ENCODE measurements around the gene PEX16.
A peak's percentile ranks its signal among the peaks of the same experiment; 100 is the strongest.

Gene PEX16

GRCh38 chr11:45899086-45899447, 18.6 kb downstream of the PEX16 start:
- no peak for DNase-seq (ENCODE audit: low read depth, low spot score)

GRCh38 chr11:45897556-45897955, 20.1 kb downstream of the PEX16 start:
- no peak for DNase-seq (ENCODE audit: low read depth, low spot score)

- no peak for DNase-seq (ENCODE audit: low read depth, low spot score)
Observed at GRCh38 chr11:45896422-45896984, 21.2 kb downstream of the PEX16 start.

- DNase-seq (ENCODE audit: low read depth, low spot score), result no peak
Observed at GRCh38 chr11:45895553-45896259, 22.0 kb downstream of the PEX16 start.

- no peak for DNase-seq (ENCODE audit: low read depth, low spot score)
Observed at GRCh38 chr11:45894555-45895247, 23.0 kb downstream of the PEX16 start.

- no peak for DNase-seq (ENCODE audit: low read depth, low spot score)
Observed at GRCh38 chr11:45892856-45893255, 24.8 kb downstream of the PEX16 start.

GRCh38 chr11:45890886-45891550, 26.7 kb downstream of the PEX16 start:
- no peak for DNase-seq (ENCODE audit: low read depth, low spot score)

- DNase-seq (ENCODE audit: low read depth, low spot score), result no peak
Observed at GRCh38 chr11:45889966-45890365, 27.7 kb downstream of the PEX16 start.

- no peak for DNase-seq (ENCODE audit: low read depth, low spot score)
Observed at GRCh38 chr11:45889555-45889954, 28.1 kb downstream of the PEX16 start.

GRCh38 chr11:45887587-45887986, 30.1 kb downstream of the PEX16 start:
- no peak for DNase-seq (ENCODE audit: low read depth, low spot score)

GRCh38 chr11:45886816-45887520, 30.7 kb downstream of the PEX16 start:
- no peak for DNase-seq (ENCODE audit: low read depth, low spot score)

- DNase-seq (ENCODE audit: low read depth, low spot score), result no peak
Observed at GRCh38 chr11:45885921-45886721, 31.6 kb downstream of the PEX16 start.

GRCh38 chr11:45885274-45885920, 32.3 kb downstream of the PEX16 start, which contains the start of gene MAPK8IP1:
MAPK8IP1 (plus strand) TSS chr11:45885651; CDS start chr11:45885821, 170 bp downstream.
- DNase-seq (ENCODE audit: low read depth, low spot score), result peak; percentile 13

- no peak for DNase-seq (ENCODE audit: low read depth, low spot score)
Observed at GRCh38 chr11:45884596-45885185, 33.0 kb downstream of the PEX16 start.

GRCh38 chr11:45881708-45882368, 35.8 kb downstream of the PEX16 start:
- DNase-seq (ENCODE audit: low read depth, low spot score), result no peak

GRCh38 chr11:45880772-45881570, 36.7 kb downstream of the PEX16 start:
- DNase-seq (ENCODE audit: low read depth, low spot score), result no peak

- no peak for DNase-seq (ENCODE audit: low read depth, low spot score)
Observed at GRCh38 chr11:45879803-45880686, 37.6 kb downstream of the PEX16 start.

- no peak for DNase-seq (ENCODE audit: low read depth, low spot score)
Observed at GRCh38 chr11:45877845-45878244, 39.8 kb downstream of the PEX16 start.
